HG02642 (cell line): Measurements from ENCODE around the gene CYP4F8.

Experiments used
- ATAC-seq: cut with Tn5 transposase; IDR thresholded peaks from one replicate; pipeline ENCODE4 v1.9.1; 2021; ENCODE audit warnings: mild to moderate bottlenecking; ENCODE audit not compliant: unreplicated experiment, poor library complexity

CYP4F8 gene

GRCh38 chr19:15615526-15615925, 508 bp downstream of the CYP4F8 start:
- no peak for ATAC-seq

- no peak for ATAC-seq
These were observed 1.2 kb downstream of the CYP4F8 start for GRCh38 chr19:15616183-15616582.

- no peak for ATAC-seq
These were observed 1.7 kb downstream of the CYP4F8 start for GRCh38 chr19:15616627-15617270.

- ATAC-seq, result no peak
These were observed 3.3 kb downstream of the CYP4F8 start for GRCh38 chr19:15618321-15618720.

GRCh38 chr19:15621801-15622200, 6.8 kb downstream of the CYP4F8 start:
- ATAC-seq, result no peak

GRCh38 chr19:15622991-15623390, 8.0 kb downstream of the CYP4F8 start:
- no peak for ATAC-seq

- ATAC-seq, result no peak
These were observed 8.8 kb downstream of the CYP4F8 start for GRCh38 chr19:15623711-15624318.

GRCh38 chr19:15628236-15629002, 13.4 kb downstream of the CYP4F8 start:
- ATAC-seq, result no peak

- no peak for ATAC-seq
These were observed 14.2 kb downstream of the CYP4F8 start for GRCh38 chr19:15629003-15629880.

GRCh38 chr19:15631817-15632216, 16.8 kb downstream of the CYP4F8 start:
- ATAC-seq, result no peak

GRCh38 chr19:15633082-15633835, 18.2 kb downstream of the CYP4F8 start:
- ATAC-seq, result no peak

GRCh38 chr19:15634105-15634504, 19.1 kb downstream of the CYP4F8 start:
- ATAC-seq, result no peak

- no peak for ATAC-seq
These were observed 20.2 kb downstream of the CYP4F8 start for GRCh38 chr19:15635016-15635805.

GRCh38 chr19:15636026-15636425, 21.0 kb downstream of the CYP4F8 start:
- ATAC-seq, result no peak

GRCh38 chr19:15639596-15639995, 24.6 kb downstream of the CYP4F8 start:
- no peak for ATAC-seq

- no peak for ATAC-seq
These were observed 25.4 kb downstream of the CYP4F8 start, which contains the start of gene CYP4F3 for GRCh38 chr19:15640294-15640903. CYP4F3 (plus strand) TSS chr19:15640897; CDS start chr19:15641416, 519 bp downstream.

- no peak for ATAC-seq
These were observed 26.0 kb downstream of the CYP4F8 start for GRCh38 chr19:15640904-15641597.

GRCh38 chr19:15641901-15642491, 27.0 kb downstream of the CYP4F8 start:
- ATAC-seq, result no peak
